ENCODE measurements around the gene OTOG.

- TF ChIP-seq, protein P1, sequence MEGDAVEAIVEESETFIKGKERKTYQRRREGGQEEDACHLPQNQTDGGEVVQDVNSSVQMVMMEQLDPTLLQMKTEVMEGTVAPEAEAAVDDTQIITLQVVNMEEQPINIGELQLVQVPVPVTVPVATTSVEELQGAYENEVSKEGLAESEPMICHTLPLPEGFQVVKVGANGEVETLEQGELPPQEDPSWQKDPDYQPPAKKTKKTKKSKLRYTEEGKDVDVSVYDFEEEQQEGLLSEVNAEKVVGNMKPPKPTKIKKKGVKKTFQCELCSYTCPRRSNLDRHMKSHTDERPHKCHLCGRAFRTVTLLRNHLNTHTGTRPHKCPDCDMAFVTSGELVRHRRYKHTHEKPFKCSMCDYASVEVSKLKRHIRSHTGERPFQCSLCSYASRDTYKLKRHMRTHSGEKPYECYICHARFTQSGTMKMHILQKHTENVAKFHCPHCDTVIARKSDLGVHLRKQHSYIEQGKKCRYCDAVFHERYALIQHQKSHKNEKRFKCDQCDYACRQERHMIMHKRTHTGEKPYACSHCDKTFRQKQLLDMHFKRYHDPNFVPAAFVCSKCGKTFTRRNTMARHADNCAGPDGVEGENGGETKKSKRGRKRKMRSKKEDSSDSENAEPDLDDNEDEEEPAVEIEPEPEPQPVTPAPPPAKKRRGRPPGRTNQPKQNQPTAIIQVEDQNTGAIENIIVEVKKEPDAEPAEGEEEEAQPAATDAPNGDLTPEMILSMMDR (IDR thresholded peaks at IDR 0.05; ENCODE audit: low read length) = no peak
- TF ChIP-seq EZH2phosphoT487 (IDR thresholded peaks at IDR 0.05; ENCODE audit: low read length) = no peak
Measured at GRCh38 chr11:17629113-17629512, 82.1 kb downstream of the OTOG start.
